GM19043 (cell line): ENCODE measurements around the gene EFCAB11.

Experiments
- ATAC-seq: cut with Tn5 transposase; IDR thresholded peaks from one replicate; pipeline ENCODE4 v1.9.1; 2021; ENCODE audit warnings: low read depth; ENCODE audit not compliant: unreplicated experiment

Gene EFCAB11

DNA sequence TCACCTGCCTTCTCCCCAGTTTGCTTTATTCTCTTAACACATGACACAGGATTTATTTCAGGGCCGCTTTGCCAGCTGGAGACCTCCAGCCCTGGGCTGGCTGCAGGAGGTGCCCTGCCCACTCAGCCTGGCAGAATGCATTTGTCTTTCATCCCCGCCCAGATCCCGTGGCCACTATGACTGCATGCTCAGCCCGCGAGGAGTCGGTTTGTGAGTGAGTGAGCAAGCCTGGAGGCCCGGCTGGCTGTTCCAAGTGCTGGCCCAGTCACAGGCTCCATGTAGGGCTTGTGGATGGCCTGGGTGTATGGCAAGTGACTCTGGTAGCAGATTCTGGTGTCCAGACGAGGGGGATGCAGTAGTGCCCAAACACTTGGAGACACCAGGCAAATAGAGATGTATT is 3.3 kb upstream of the EFCAB11 start:
- ATAC-seq = no peak

DNA sequence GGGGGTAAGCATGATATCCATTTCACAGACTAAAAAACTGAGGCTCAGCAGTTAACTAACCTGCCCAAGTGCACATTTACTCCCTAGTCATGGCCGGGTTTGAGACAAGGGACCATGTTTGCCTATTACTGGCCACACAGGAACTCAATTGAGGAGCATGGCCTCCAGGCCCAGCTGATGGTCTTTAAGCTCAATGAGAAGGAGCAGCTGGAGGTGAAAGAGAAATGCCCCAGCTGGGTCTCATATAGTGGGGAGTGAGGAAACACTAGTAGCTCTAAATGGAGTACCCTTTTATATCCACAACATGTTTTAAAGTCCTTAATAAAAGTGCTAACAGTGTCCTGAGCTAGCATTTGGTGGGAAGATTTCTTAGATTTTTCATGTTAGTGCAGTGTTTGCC is 2.8 kb upstream of the EFCAB11 start:
- no peak for ATAC-seq

DNA sequence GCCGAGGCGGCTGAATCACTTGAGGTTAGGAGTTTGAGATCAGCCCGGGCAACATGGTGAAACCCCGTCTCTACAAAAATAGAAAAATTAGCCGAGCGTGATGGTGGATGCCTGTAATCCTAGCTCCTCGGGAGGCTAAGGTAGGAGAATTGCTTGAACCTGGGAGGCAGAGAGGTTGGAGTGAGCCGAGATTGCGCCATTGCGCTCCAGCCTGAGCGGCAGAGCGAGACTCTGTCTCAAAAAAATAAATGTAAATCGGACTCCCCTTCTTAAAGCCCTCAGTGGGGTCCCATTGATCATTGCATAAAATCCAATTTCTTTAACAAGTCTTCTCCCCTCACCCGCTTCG is 2.1 kb upstream of the EFCAB11 start:
- ATAC-seq = no peak

DNA sequence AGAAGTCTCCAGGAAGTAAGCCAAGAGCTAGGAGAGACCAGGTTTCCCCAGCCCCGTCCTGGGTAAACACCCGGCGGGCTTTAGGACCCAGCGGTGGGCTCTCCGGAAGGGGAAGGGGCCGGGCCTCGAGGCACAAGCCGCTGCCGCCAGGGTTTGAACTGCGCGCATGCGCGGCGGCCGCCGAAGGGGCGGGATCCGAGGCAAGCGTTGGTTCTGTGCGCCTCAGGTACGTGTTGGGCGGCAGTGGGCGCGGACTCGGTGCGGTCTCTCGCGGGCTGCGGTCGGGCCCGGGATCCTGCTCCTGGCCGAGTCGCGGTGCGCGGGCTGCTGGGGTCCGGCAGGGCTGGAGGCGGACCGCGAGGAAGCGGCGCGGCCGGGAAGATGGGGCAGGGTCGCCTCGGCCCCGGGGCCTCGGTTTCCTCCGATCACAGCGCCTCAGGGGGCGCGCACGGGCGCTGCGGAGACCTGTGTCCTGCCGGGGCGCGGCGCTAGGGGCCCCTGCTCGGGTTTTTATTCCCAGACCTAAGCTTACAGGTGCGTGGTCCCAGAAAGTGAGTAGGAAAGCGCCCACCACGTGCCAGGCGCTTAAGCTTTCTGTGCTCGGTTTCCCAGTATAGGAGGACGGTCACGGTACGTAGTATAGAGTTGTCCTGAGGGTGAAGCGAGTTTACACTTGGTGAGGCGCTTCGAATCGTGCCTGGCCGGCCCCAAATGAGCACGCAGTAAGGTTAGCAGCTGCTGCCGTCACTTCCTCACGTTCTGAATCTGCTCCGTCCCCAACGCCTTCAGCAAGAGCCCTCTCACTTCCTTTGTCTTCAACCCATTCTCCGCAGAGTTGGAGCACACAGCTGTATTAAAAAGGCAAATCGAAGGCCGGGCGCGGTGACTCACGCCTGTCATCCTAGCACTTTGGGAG is 1.5 kb upstream of the EFCAB11 start, which contains the start of gene TDP1:
TSS of gene TDP1 (plus strand) at position 183 of the 916 bp plus-strand sequence. CDS start 7,188 bp downstream, outside the sequence.
- peak; percentile 52 for ATAC-seq

DNA sequence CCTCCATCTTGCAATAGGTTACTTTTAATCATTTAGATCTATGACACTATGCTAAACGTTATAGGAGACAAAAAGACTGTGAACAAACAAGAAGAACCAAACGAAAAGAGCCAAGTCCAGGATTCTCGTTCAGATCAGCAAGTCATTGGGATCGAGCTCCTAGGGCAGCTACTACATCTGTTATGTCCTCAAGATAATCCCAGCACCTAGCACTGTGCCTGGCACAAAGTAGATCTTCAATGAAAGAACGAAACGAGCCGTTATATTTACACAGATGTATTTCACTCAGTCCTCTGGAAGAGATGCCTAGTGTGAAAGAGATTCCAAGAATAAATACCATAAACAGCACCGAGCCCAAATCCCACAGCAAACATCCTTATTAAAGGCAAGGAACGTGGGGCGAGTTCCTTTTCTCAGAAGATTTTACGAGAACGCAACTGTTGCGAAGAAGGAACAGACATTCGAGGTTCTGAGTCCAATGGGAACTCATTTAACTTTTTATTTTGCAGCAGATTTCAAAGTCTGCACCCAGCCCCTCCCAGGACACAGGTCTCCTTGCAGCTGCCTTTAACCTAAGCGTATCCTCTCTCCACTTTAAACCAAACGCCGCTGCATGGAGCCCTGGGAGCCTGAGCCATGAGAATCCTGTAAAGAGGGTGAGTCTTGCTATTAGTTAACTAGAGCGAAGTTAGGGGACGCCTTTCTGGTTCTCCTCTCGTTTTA is 653 bp upstream of the EFCAB11 start:
- peak; percentile 6 for ATAC-seq

DNA sequence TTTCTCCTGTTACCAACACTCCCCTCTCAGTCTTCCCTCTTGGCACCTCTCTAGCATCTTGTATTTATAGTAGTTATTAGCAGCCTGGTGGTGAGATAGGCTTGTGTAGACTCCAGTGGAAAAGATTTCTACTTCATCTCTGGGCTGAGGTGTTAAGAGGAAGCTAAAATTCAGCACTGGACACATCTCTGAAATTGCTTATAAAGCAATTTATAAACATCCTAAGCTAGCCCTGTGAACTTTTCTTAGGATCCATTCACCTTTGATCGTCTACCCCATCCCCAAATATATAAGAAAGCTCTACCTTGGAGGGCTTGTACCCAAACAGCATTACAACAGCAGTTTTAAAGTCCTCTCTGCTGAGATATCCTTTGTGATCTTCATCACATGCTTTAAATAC is 928 bp downstream of the EFCAB11 start:
- ATAC-seq = no peak

DNA sequence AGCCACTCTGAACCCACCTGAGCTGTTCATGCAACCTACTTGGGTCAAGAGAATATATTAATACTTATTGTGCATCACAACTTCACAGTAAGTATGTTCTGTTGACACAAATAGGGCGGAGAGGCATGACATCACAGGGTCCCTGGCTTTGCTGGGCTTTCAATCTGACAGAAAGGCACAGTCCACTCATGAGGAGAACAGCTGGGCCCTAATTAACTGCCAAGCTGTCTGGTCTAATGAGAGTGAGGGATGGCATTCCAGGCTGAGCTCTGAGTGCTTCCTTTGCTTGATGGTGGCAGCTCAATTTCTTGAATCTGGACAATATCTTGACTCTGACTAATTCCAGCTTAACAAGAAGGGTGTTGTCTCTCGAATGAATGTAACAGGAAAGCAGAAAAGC is 2.0 kb downstream of the EFCAB11 start:
- no peak for ATAC-seq

DNA sequence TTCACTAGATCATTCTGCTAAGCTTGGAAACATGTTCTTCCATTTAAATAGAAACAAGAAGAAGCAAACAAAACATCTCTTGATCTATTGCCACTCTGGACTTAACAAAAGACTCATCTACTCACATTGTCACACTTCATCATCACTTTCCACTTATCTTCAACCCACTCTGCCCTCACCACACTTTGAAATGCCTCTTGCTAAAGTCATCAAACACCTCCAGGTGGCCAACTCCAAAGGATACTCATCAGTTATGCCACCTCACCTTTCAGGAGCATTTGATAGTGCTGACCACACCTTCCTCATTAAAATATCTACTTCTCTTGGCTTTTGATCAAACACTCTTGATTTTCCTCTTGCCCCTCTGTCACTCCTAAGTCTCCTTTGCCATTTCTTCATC is 7.2 kb downstream of the EFCAB11 start:
- no peak for ATAC-seq

DNA sequence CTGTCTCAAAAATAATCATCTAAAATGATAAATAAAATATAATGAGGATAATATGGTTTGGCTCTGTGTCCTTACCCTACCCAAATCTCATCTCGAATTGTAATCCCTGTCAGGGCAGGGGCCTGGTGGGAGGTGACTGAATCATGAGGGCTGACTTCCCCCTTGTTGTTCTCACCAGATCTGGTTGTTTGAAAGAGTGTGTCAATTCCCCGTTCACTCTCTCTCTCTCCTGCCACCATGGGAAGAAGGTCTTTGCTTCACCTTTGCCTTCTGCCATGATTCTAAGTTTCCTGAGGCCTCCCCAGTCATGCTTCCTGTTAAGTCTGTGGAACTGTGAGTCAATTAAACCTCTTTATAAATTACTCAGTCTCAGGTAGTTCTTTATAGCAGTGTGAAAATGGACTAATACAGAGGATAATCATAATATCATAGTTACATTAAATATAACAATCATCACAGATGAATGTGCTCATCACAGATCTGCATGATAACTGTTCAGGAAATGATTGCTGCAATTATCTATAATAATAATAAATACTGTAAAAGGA is 12.6 kb downstream of the EFCAB11 start:
- no peak for ATAC-seq

DNA sequence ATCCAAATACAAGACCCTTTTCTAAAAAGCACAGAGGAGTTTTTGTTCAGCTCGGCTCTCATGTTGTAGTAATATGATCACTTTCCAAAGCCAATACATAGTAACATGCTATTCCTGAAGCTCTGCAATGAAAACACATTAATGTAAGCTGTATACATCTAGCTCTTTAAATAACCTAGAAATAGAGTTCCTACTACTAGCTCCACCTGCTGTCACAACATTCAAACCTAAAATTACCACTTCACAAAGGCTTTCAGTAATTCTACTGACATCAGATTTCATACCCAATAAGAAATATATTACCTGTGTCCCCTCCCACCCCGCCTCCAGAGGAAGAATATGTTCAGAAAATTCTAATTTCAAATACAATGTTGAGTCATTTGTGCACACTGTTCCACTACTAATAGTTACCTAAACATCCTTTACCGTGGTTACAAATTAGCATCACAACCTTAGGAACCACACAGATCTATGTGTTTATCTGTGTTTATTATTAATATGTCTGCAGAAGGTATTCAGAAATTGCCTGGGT is 17.8 kb downstream of the EFCAB11 start:
- ATAC-seq = no peak

DNA sequence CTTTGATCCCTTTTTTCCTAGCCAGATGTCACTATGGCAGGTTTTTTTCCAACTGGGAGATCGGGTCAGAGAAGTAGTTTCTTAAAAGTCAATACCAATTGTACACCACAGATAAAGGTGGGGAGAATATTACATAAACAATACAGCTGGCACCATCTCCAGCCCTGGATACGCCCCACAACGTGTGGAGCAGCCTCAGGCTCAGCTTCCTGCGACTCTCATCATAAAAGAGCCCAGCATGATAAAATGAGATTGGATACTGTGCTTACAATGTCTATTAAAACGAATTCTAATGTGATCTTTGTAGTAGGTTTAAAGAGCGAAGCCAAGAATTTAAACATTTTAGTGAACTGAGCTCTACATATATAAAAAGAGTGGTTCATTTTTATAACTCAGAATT is 21.5 kb downstream of the EFCAB11 start:
- ATAC-seq = no peak

DNA sequence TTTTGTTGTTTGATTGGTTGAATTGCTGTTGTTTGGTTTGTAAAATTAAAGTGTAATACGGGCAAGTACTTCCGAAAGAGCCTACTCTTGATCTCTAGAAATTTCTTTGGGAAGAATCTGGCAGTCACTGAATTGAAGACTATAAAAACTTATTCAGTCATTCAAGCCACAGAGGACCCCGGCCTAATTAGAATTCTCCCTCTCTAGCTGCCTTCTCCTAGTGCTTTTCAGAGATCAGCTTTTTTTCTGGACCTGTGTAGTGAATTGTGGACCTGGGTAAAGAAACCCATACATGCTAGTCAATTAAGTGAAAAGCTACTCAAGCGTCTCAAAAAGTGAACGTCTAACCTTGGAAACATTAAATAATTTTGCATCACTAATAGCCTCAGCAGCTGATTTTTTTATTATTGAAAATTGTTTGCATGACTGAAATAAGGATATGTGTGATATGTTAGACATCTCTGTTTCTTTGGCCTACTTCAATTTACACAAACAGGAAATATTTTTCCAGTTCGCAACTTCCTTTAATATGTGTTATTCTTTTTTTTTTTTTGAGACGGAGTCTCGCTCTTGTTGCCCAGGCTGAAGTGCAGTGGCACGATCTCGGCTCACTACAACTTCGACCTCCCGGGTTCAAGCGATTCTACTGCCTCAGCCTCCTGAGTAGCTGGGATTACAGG is 27.2 kb downstream of the EFCAB11 start:
- ATAC-seq = no peak

DNA sequence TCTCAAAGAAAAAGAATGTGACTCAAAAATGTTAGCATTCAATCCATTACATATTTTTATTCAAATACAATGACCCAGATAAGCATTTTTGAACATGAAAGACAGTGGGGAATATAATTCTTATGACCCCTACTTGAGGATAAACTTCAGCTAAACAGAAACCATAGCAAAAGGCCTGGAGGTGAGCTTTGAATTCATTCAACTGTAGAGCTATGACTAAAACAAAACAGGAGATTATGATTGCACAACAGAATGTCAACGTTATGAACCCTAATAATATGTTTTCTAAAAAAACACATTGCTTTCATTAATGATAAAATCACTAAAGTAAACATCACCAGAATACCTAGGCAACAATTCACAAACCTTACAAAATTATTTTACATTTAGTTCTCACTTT is 27.8 kb downstream of the EFCAB11 start:
- ATAC-seq = no peak

DNA sequence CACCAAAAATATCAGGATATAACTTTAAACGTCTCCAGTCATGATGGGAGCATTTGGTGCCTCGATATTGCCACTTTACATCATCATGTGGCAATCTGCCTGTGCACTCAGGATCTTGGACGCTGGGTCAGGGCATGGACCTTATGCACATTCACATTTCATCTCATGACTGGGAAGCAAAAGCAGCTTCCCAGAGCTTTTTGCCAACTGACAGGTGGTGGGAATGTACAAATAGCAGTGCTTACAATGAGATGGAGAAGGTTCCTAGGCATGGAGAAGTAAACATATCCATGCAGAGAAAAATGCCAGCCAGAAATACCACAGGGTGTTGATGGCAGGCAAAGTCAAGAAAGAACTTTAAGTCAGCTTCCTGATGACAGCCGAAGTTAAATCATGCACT is 30.3 kb downstream of the EFCAB11 start:
- ATAC-seq = no peak

DNA sequence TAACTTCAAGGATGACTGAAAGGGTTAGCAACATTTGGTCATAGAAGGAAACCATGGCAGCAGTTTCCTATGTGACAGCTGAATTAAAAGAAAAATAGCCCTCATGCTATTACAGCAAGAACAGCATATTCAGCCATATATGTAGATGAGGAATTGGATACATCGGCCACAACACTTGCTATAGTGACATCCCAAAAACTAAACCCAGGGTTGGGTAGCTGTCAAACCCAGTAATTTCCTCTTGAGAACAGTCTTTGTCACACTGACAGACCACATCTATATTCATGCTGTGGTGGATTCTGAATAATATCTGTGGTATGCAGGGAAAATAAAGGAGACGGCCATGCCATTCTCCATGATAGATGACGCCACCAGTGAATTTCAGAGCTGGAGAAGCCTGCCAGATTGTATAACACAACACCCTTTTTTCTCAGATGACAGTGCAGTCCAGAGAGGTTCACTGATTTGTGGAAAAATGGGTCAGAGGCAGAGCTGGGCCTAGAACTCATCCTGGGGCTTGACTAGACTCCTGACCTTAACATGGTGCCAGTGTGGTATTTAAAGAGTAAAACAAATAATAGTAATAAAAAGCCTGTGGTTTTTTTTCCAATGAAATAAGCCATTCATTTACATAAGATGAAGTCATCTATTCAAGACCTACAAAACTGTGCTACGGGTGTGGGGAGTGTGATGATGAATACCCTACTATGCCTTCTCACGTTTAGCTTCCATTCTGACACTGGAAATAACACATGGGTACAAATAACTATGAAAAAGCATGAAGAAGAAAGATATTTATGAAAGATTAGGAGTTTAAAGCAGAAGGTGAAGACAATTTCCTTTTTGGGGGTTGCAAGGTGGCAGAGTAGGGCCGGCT is 32.3 kb downstream of the EFCAB11 start:
- ATAC-seq = no peak

DNA sequence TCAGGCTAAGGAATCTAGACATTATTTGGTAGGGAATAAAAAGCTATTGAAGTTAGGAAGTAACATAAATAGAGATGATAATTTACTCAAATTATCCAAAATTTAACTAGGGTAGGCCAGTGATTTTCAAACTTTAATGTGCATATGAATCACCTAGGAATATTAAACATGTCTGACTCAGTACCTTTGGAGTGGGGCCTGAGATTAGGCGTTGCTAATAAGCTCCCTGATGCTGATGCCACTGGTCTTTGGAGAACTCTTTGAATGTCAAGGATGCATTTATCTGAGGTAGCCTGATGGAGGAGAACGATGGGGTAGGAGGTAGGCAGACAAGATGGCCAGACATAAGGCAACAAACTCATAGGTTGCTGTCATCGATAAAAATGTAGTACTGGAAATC is 33.2 kb downstream of the EFCAB11 start:
- no peak for ATAC-seq

DNA sequence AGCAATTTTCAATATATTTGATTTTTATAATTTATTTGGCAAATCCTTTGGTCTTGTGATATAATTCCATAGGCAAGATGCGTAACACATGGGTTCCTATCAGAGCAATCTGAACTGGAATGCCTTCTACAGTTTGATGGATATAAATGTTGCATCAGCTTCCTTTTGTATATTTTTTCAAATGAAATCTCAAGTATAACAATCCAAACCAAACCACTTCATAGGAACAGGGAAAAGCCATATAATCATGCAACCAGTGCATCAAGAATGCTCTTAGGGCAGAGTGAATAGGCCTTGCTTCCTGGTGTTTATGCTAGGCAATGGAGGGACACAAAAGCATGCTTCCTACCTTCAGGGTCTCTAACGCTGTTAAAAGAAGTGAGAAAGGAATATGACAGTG is 34.5 kb downstream of the EFCAB11 start:
- no peak for ATAC-seq

DNA sequence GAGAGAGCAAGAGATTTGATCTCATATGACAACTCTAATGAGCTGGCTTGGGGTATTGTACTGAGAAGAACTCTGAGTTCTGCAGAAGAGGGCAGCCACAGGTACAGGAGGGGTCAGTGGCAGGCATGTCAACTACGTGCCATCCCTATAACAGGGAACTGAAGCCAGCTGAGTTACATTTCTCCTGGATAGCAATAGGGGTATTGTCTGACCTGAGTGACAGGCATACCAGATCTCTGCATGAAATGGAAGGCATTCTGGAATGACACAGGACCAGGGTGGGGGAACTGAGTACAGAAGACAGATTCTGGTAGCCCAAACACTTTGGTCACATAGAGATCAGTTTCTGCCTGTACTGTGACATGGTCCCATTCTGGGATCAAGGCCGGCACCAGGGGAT is 35.8 kb downstream of the EFCAB11 start:
- no peak for ATAC-seq

DNA sequence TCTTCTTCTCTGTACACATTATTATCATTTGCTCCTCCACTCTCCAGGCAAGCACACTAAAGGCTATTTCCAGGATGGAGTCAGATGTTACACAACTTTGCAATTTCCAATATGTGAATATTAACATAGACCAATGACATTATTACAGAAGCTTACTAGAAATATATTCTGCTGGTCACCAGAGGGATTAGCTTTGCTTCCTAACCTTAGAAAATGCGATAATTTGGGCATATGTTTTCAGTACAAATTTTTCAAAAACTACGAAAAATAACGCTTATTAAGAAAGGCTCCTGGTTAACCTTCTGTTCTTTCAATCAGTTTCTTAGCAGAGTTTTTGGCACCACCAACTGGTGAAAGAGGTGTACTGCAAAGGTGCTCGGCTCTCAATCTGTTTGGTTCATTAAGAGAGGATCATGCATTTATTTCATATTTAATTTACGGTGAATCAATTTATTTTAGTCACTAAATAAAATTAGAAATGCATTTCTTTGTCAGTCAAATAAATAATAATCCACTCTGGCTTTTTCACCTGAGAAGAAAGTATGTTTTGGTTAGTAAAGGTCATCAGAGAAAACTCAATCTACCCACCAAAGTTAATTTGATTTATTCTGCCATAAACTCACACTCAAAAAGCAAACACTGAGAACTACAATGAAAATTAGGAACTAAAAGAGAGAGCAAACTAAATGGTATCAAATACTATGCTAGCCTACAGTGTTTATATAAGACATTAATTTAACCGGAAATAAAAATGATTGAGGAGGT is 39.2 kb downstream of the EFCAB11 start:
- ATAC-seq = no peak
